Measurements from ENCODE around the gene FHOD1. TPM values are rescaled to one million over a fixed set of nuclear protein-coding genes. Genes with fewer than 3 reads are reported as not detected.

FHOD1 gene
- polyA plus RNA-seq, 2 of the 4 experiments (the other 2 are of a cell fraction), result 16.1 to 33.6 TPM

- H3K4me3 ChIP-seq, result no peak overlapping the region
- DNase-seq (ENCODE audit: low read depth in 1 of 2, low spot score in 1 of 2) (peak; percentile 32 to 53), FAIRE-seq (no peak), ATAC-seq (peak; percentile 49 to 56)
- peaks cover 20% of the 10 kb centered on the region for H3K4me1 ChIP-seq
- H3K4me2 ChIP-seq, result peak overlapping the region; percentile 31; the same call in 1 of the 3 replicates
- CTCF ChIA-PET, result interaction anchor here (1.7 to 10.5 kb wide), 4 partner anchors 7 to 253 kb away, joined by 7 to 105 read pairs (median 8); partner anchors contain the start of genes E2F4, ELMO3 and TMEM208
- POLR2A ChIA-PET, result interaction anchor here (0.9 to 1.4 kb wide), 4 partner anchors 10 to 39 kb away, joined by 3 to 5 read pairs (median 4); partner anchors contain the start of gene TMEM208
- H3K27ac ChIP-seq, result peak overlapping the region; percentile 38 to 73; a peak in 4 of 6 replicates
- TF ChIP-seq MAFK (IDR thresholded peaks at IDR 0.05; ENCODE audit: partially characterized antibody) (peak; percentile 24), HOXB13 (CRISPR knock-in tag; IDR thresholded peaks at IDR 0.05; ENCODE audit: low read depth) (no peak)
- 81% methylated on average over 20 of the region's 21 CpGs for WGBS (ENCODE audit: missing lambda C conversion rate)
- no peaks in the 10 kb centered on the region for H3K9me3 ChIP-seq
Measured at GRCh38 chr16:67207249-67208091, 39.8 kb downstream of the FHOD1 start.

- no peak overlapping the region for H3K4me3 ChIP-seq
- peaks cover 20% of the 10 kb centered on the region for H3K4me1 ChIP-seq
- POLR2A ChIA-PET, result interaction anchor here (0.9 to 1.4 kb wide), 3 partner anchors 10 to 20 kb away, joined by 3 to 5 read pairs (median 3); partner anchors contain the start of gene TMEM208
- DNase-seq (ENCODE audit: low read depth in 1 of 2, low spot score in 1 of 2) (no peak), ATAC-seq (no peak; a peak in 1 of 6 replicates), FAIRE-seq (no peak)
- no peak overlapping the region; the same call in 2 of the 3 replicates for H3K4me2 ChIP-seq
- H3K9me3 ChIP-seq, result no peaks in the 10 kb centered on the region
- H3K27ac ChIP-seq, result peak overlapping the region; percentile 38 to 73; a peak in 3 of 6 replicates
- CTCF ChIA-PET, result interaction anchor here (1.3 to 10.5 kb wide), 4 partner anchors 8 to 253 kb away, joined by 3 to 105 read pairs (median 7); partner anchors contain the start of genes E2F4 and ELMO3
- TF ChIP-seq EP300 (IDR thresholded peaks at IDR 0.05) (no peak), HOXA7 (CRISPR knock-in tag; IDR thresholded peaks at IDR 0.05) (no peak), RARB (CRISPR knock-in tag; IDR thresholded peaks at IDR 0.05) (no peak), RFX5 (IDR thresholded peaks at IDR 0.05) (no peak), ZC3H11A (IDR thresholded peaks at IDR 0.05) (no peak), HEYL (CRISPR knock-in tag; IDR thresholded peaks at IDR 0.05) (no peak), PBX3 (IDR thresholded peaks at IDR 0.05) (no peak), FOSL2 (IDR thresholded peaks at IDR 0.05) (no peak), FOSL2 (CRISPR knock-in tag; IDR thresholded peaks at IDR 0.05) (no peak), ESRRA (IDR thresholded peaks at IDR 0.05; ENCODE audit: borderline replicate concordance, low read length) (no peak), CHD4 (IDR thresholded peaks at IDR 0.05; ENCODE audit: borderline replicate concordance) (no peak), KDM5A (IDR thresholded peaks at IDR 0.05) (no peak), RAD21 (conservative IDR thresholded peaks at IDR 0.05 in 1 of 2, IDR thresholded peaks at IDR 0.05 in 1 of 2) (no peak), POLR2A (IDR thresholded peaks at IDR 0.05; ENCODE audit: low read length) (no peak), HDAC2 (IDR thresholded peaks at IDR 0.05) (no peak)
- TF ChIP-seq, protein P1, sequence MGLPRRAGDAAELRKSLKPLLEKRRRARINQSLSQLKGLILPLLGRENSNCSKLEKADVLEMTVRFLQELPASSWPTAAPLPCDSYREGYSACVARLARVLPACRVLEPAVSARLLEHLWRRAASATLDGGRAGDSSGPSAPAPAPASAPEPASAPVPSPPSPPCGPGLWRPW (IDR thresholded peaks at IDR 0.05), result no peak
- TF ChIP-seq, protein P2, sequence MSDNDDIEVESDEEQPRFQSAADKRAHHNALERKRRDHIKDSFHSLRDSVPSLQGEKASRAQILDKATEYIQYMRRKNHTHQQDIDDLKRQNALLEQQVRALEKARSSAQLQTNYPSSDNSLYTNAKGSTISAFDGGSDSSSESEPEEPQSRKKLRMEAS (IDR thresholded peaks at IDR 0.05), result no peak
- WGBS (ENCODE audit: missing lambda C conversion rate), result 100% methylated on average over 3 of the region's 3 CpGs
Measured at GRCh38 chr16:67206838-67207248, 40.4 kb downstream of the FHOD1 start.

- 90% methylated on average over 8 of the region's 8 CpGs for WGBS (ENCODE audit: missing lambda C conversion rate)
- H3K4me3 ChIP-seq, result no peak overlapping the region
- H3K27ac ChIP-seq, result peak overlapping the region; percentile 28 to 73; a peak in 2 of 6 replicates
- DNase-seq (ENCODE audit: low read depth in 1 of 2, low spot score in 1 of 2) (no peak), FAIRE-seq (no peak), ATAC-seq (no peak)
- ChIA-PET CTCF (interaction anchor here (0.6 to 10.5 kb wide), 5 partner anchors 8 to 877 kb away, joined by 3 to 105 read pairs (median 5); partner anchors contain the start of genes E2F4 and ELMO3), POLR2A (interaction anchor here (1.2 kb wide), 1 partner anchor 20 kb away, joined by 3 read pairs; the partner anchor contains the start of gene TMEM208)
- peaks cover 20% of the 10 kb centered on the region for H3K4me1 ChIP-seq
- H3K9me3 ChIP-seq, result no peaks in the 10 kb centered on the region
- no peak overlapping the region for H3K4me2 ChIP-seq
- TF ChIP-seq CHD2 (IDR thresholded peaks at IDR 0.05; ENCODE audit: low read length, partially characterized antibody) (no peak), CEBPB (IDR thresholded peaks at IDR 0.05) (no peak), HDAC2 (IDR thresholded peaks at IDR 0.05) (no peak), RAD21 (conservative IDR thresholded peaks at IDR 0.05 in 1 of 2, IDR thresholded peaks at IDR 0.05 in 1 of 2) (no peak), KDM1A (IDR thresholded peaks at IDR 0.05; ENCODE audit: low read depth) (no peak), POLR2A (IDR thresholded peaks at IDR 0.05; ENCODE audit: low read length) (no peak), HOXA7 (CRISPR knock-in tag; IDR thresholded peaks at IDR 0.05) (no peak), RARB (CRISPR knock-in tag; IDR thresholded peaks at IDR 0.05) (no peak), SREBF2 (IDR thresholded peaks at IDR 0.05) (no peak), TFCP2L1 (CRISPR knock-in tag; IDR thresholded peaks at IDR 0.05) (no peak), BHLHE40 (IDR thresholded peaks at IDR 0.05; ENCODE audit: low read depth, low read length) (no peak)
- TF ChIP-seq, protein P2 (IDR thresholded peaks at IDR 0.05), result no peak
- TF ChIP-seq, protein P3, sequence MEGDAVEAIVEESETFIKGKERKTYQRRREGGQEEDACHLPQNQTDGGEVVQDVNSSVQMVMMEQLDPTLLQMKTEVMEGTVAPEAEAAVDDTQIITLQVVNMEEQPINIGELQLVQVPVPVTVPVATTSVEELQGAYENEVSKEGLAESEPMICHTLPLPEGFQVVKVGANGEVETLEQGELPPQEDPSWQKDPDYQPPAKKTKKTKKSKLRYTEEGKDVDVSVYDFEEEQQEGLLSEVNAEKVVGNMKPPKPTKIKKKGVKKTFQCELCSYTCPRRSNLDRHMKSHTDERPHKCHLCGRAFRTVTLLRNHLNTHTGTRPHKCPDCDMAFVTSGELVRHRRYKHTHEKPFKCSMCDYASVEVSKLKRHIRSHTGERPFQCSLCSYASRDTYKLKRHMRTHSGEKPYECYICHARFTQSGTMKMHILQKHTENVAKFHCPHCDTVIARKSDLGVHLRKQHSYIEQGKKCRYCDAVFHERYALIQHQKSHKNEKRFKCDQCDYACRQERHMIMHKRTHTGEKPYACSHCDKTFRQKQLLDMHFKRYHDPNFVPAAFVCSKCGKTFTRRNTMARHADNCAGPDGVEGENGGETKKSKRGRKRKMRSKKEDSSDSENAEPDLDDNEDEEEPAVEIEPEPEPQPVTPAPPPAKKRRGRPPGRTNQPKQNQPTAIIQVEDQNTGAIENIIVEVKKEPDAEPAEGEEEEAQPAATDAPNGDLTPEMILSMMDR (IDR thresholded peaks at IDR 0.05), result no peak
Measured at GRCh38 chr16:67206129-67206837, 41.0 kb downstream of the FHOD1 start.
